Tibial artery (tissue), 4 donors: ENCODE data around the gene BANK1.

Source experiments
- DNase-seq, 2 donors: peaks; one replicate each; pipeline ENCODE4 v3.0.0-alpha.2; 2019
- H3K27ac ChIP-seq, 2 donors: fragments of 200-600 bp; sonication (generic) in 1 of 2; 1 replicate in 1 of 2; 2 replicates in 1 of 2; pipeline ENCODE4 v1.5.1; 2018 to 2019; ENCODE audit warnings: mild to moderate bottlenecking in 1 of 2
- H3K27me3 ChIP-seq, 2 donors: fragments of 200-600 bp; sonication (generic) in 1 of 2; one replicate each; pipeline versions ENCODE4 v1.5.1 to v1.6.0; 2016 to 2019
- H3K36me3 ChIP-seq, 3 donors: fragments of 200-600 bp; sonication (generic) in 2 of 3; one replicate each; pipeline ENCODE4 v1.5.1; 2016 to 2019; ENCODE audit warnings: mild to moderate bottlenecking in 2 of 3
- H3K4me1 ChIP-seq, 4 donors: fragments of 200-600 bp; sonication (generic) in 2 of 4; 1 replicate in 3 of 4; 2 replicates in 1 of 4; pipeline ENCODE4 v1.5.1; 2016 to 2019
- H3K4me3 ChIP-seq, 2 donors: fragments of 200-600 bp; sonication (generic) in 1 of 2; 1 replicate in 1 of 2; 2 replicates in 1 of 2; pipeline ENCODE4 v1.5.1; 2018 to 2019; ENCODE audit warnings: mild to moderate bottlenecking in 2 of 2
- H3K9me3 ChIP-seq, 3 donors: fragments of 200-600 bp; sonication (generic) in 1 of 3; one replicate each; pipeline ENCODE4 v1.5.1; 2016 to 2019
- intact Hi-C: fragments of 100-400 bp; cut with DNase I; formaldehyde crosslinking; loops from one replicate; pipeline ENCODE4 v1.15.0; 2023; ENCODE audit warnings: low total_unique reads
- TF ChIP-seq, protein P1 (sequence below), 2 experiments: fragments of 200-600 bp in 1 of 2; fragments of 450-650 bp in 1 of 2; IDR thresholded peaks; one replicate each; pipeline ENCODE4 v1.5.1; 2017 to 2019; ENCODE audit warnings: antibody characterized with exemption in 2 of 2, mild to moderate bottlenecking in 1 of 2, moderate library complexity in 1 of 2

The BANK1 gene

GRCh38 chr4:102064747-102065442 is 274.4 kb downstream of the BANK1 start:
- no peaks in the 10 kb centered on the region for H3K4me1 ChIP-seq
- H3K27me3 ChIP-seq, result no peaks in the 10 kb centered on the region
- no peak for DNase-seq
- H3K36me3 ChIP-seq, result no peaks in the 10 kb centered on the region
- no peaks in the 10 kb centered on the region for H3K9me3 ChIP-seq
- intact Hi-C loops, result no loop called here
- no peak overlapping the region for H3K4me3 ChIP-seq
- TF ChIP-seq, protein P1, sequence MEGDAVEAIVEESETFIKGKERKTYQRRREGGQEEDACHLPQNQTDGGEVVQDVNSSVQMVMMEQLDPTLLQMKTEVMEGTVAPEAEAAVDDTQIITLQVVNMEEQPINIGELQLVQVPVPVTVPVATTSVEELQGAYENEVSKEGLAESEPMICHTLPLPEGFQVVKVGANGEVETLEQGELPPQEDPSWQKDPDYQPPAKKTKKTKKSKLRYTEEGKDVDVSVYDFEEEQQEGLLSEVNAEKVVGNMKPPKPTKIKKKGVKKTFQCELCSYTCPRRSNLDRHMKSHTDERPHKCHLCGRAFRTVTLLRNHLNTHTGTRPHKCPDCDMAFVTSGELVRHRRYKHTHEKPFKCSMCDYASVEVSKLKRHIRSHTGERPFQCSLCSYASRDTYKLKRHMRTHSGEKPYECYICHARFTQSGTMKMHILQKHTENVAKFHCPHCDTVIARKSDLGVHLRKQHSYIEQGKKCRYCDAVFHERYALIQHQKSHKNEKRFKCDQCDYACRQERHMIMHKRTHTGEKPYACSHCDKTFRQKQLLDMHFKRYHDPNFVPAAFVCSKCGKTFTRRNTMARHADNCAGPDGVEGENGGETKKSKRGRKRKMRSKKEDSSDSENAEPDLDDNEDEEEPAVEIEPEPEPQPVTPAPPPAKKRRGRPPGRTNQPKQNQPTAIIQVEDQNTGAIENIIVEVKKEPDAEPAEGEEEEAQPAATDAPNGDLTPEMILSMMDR (IDR thresholded peaks at IDR 0.05), result no peak
- no peak overlapping the region for H3K27ac ChIP-seq

GRCh38 chr4:102076622-102077021 is 286.1 kb downstream of the BANK1 start:
- H3K27ac ChIP-seq, result no peak overlapping the region
- no peaks in the 10 kb centered on the region for H3K4me1 ChIP-seq
- H3K27me3 ChIP-seq, result no peaks in the 10 kb centered on the region
- intact Hi-C loops, result no loop called here
- H3K36me3 ChIP-seq, result no peaks in the 10 kb centered on the region
- TF ChIP-seq, protein P1 (IDR thresholded peaks at IDR 0.05), result no peak
- no peak overlapping the region for H3K4me3 ChIP-seq
- no peak for DNase-seq
- no peaks in the 10 kb centered on the region for H3K9me3 ChIP-seq

GRCh38 chr4:102080184-102080583 is 289.7 kb downstream of the BANK1 start:
- H3K27ac ChIP-seq, result no peak overlapping the region
- H3K27me3 ChIP-seq, result no peaks in the 10 kb centered on the region
- H3K36me3 ChIP-seq, result no peaks in the 10 kb centered on the region
- H3K9me3 ChIP-seq, result no peaks in the 10 kb centered on the region
- no peak overlapping the region for H3K4me3 ChIP-seq
- H3K4me1 ChIP-seq, result no peaks in the 10 kb centered on the region
- intact Hi-C loops, result no loop called here
- no peak for DNase-seq
- TF ChIP-seq, protein P1 (IDR thresholded peaks at IDR 0.05), result no peak

GRCh38 chr4:102089850-102090621 is 299.5 kb downstream of the BANK1 start:
- TF ChIP-seq, protein P1 (IDR thresholded peaks at IDR 0.05), result no peak
- no peak overlapping the region for H3K4me3 ChIP-seq
- H3K27ac ChIP-seq, result no peak overlapping the region
- no peaks in the 10 kb centered on the region for H3K36me3 ChIP-seq
- intact Hi-C loops, result no loop called here
- no peaks in the 10 kb centered on the region for H3K4me1 ChIP-seq
- no peak for DNase-seq
- H3K27me3 ChIP-seq, result no peaks in the 10 kb centered on the region
- H3K9me3 ChIP-seq, result no peaks in the 10 kb centered on the region

GRCh38 chr4:102091656-102092055 is 301.1 kb downstream of the BANK1 start:
- no peak for DNase-seq
- TF ChIP-seq, protein P1 (IDR thresholded peaks at IDR 0.05), result no peak
- Histone ChIP-seq H3K27me3 (no peaks in the 10 kb centered on the region), H3K36me3 (no peaks in the 10 kb centered on the region), H3K27ac (no peak overlapping the region), H3K4me3 (no peak overlapping the region), H3K4me1 (no peaks in the 10 kb centered on the region), H3K9me3 (no peaks in the 10 kb centered on the region)
- intact Hi-C loops, result no loop called here
